RCC 7860 (cell line): Measurements from ENCODE around the gene FAM120C.

Experiments used
- DNase-seq: peaks from one replicate; pipeline ENCODE4 v3.0.0-alpha.2; 2015; ENCODE audit warnings: low spot score
- FAIRE-seq: peaks from 2 replicates; lab custom pipeline; 2012; peaks lifted over from hg19 to GRCh38; lab: Jason Lieb, UNC

FAM120C gene

GRCh38 chrX:54182864-54183613 is at the start of gene FAM120C:
FAM120C (minus strand) TSS chrX:54183254; CDS start chrX:54183198, 56 bp downstream.
- FAIRE-seq (no peak), DNase-seq (peak; percentile 59)

- DNase-seq (no peak), FAIRE-seq (no peak)
Measured at GRCh38 chrX:54230435-54231148, 47.5 kb upstream of the FAM120C start.

- FAIRE-seq (no peak), DNase-seq (no peak)
Measured at GRCh38 chrX:54223581-54223980, 40.5 kb upstream of the FAM120C start.

GRCh38 chrX:54213603-54214002 is 30.5 kb upstream of the FAM120C start:
- DNase-seq (no peak), FAIRE-seq (no peak)

GRCh38 chrX:54208531-54208930 is 25.5 kb upstream of the FAM120C start:
- FAIRE-seq, result no peak

GRCh38 chrX:54198262-54198661 is 15.2 kb upstream of the FAM120C start:
- FAIRE-seq, result no peak
- no peak for DNase-seq

More at GRCh38 chrX:54208531-54208930, 25.5 kb upstream of the FAM120C start:
- DNase-seq, result no peak

- DNase-seq (no peak), FAIRE-seq (no peak)
Measured at GRCh38 chrX:54194982-54195588, 12.0 kb upstream of the FAM120C start.

GRCh38 chrX:54193085-54193821 is 10.2 kb upstream of the FAM120C start:
- FAIRE-seq, result no peak
- no peak for DNase-seq

GRCh38 chrX:54184474-54184873 is 1.4 kb upstream of the FAM120C start:
- FAIRE-seq (no peak), DNase-seq (no peak)

- DNase-seq, result peak; percentile 16
- no peak for FAIRE-seq
Measured at GRCh38 chrX:54182194-54182863, 725 bp downstream of the FAM120C start.

- FAIRE-seq, result peak; percentile 85
Measured at GRCh38 chrX:54181202-54181953, 1.7 kb downstream of the FAM120C start.

GRCh38 chrX:54180403-54180802 is 2.7 kb downstream of the FAM120C start:
- FAIRE-seq (peak; percentile 5), DNase-seq (peak; percentile 20)

More at GRCh38 chrX:54181202-54181953, 1.7 kb downstream of the FAM120C start:
- DNase-seq, result peak; percentile 21

- DNase-seq, result peak; percentile 62
- FAIRE-seq, result peak; percentile 94
Measured at GRCh38 chrX:54178100-54178940, 4.7 kb downstream of the FAM120C start.

- no peak for DNase-seq
- FAIRE-seq, result no peak
Measured at GRCh38 chrX:54177306-54177705, 5.7 kb downstream of the FAM120C start.

GRCh38 chrX:54173791-54174190 is 9.3 kb downstream of the FAM120C start:
- FAIRE-seq (no peak), DNase-seq (no peak)

- no peak for FAIRE-seq
- DNase-seq, result no peak
Measured at GRCh38 chrX:54172455-54172854, 10.6 kb downstream of the FAM120C start.

GRCh38 chrX:54171527-54172250 is 11.4 kb downstream of the FAM120C start:
- FAIRE-seq (no peak), DNase-seq (no peak)

- FAIRE-seq (no peak), DNase-seq (no peak)
Measured at GRCh38 chrX:54171091-54171490, 12.0 kb downstream of the FAM120C start.
